Tibial nerve (tissue), 4 donors: ENCODE data around the gene HLA-DPB1. TPM values are rescaled to one million over a fixed set of nuclear protein-coding genes. Genes with fewer than 3 reads are reported as not detected.

Source experiments
- DNase-seq, 2 donors: peaks; one replicate each; pipeline ENCODE4 v3.0.0-alpha.2; 2019; ENCODE audit warnings: low spot score in 2 of 2
- H3K27ac ChIP-seq, 4 donors: fragments of 200-600 bp; sonication (generic) in 3 of 4; one replicate each; pipeline ENCODE4 v1.5.1; 2017 to 2019; ENCODE audit warnings: mild to moderate bottlenecking in 1 of 4
- H3K27me3 ChIP-seq, 2 donors: fragments of 200-600 bp; sonication (generic) in 1 of 2; one replicate each; pipeline versions ENCODE4 v1.5.1 to v1.6.0; 2017 to 2019
- H3K36me3 ChIP-seq, 3 donors: fragments of 200-600 bp; sonication (generic); one replicate each; pipeline ENCODE4 v1.5.1; 2018 to 2019
- H3K4me1 ChIP-seq, 4 donors: fragments of 200-600 bp; sonication (generic) in 3 of 4; one replicate each; pipeline ENCODE4 v1.5.1; 2017 to 2019
- H3K4me3 ChIP-seq, 4 donors: fragments of 200-600 bp; sonication (generic) in 3 of 4; one replicate each; pipeline ENCODE4 v1.5.1; 2017 to 2019; ENCODE audit warnings: mild to moderate bottlenecking in 1 of 4, moderate library complexity in 1 of 4
- H3K9me3 ChIP-seq, 4 donors: fragments of 200-600 bp; sonication (generic) in 3 of 4; one replicate each; pipeline ENCODE4 v1.5.1; 2017 to 2019
- CTCF ChIP-seq, 5 experiments: fragments of 200-600 bp in 3 of 5; fragments of 450-650 bp in 2 of 5; sonication (generic) in 3 of 5; IDR thresholded peaks; one replicate each; pipeline ENCODE4 v1.5.1; 2016 to 2019; ENCODE audit warnings: antibody characterized with exemption in 5 of 5, mild to moderate bottlenecking in 3 of 5, moderate library complexity in 2 of 5
- EP300 ChIP-seq, 2 donors: sonication (generic); formaldehyde crosslinking; IDR thresholded peaks; one replicate each; pipeline ENCODE4 v1.6.1; 2017; ENCODE audit warnings: antibody characterized with exemption in 2 of 2, mild to moderate bottlenecking in 1 of 2
- POLR2A ChIP-seq, 2 donors: fragments of 450-650 bp; IDR thresholded peaks; one replicate each; pipeline ENCODE4 v1.6.1; 2017; ENCODE audit warnings: antibody characterized with exemption in 2 of 2, mild to moderate bottlenecking in 2 of 2, moderate library complexity in 2 of 2
- WGBS, 2 donors: methylation state at CpG; one replicate each; pipeline ENCODE4 v1.1.5; 2018; 5-methylcytosine and 5-hydroxymethylcytosine counted together
- total RNA-seq, 4 donors: library from RNA; depleted of rRNA; stranded (reverse); fragments of >200 nt; gene quantifications; one replicate each; pipeline ENCODE4 v1.1.0, GENCODE V29; 2016

The HLA-DPB1 gene
- total RNA-seq, 4 donors from 2014 or later = 56.5 to 121 (median 76.4) TPM

- TF ChIP-seq POLR2A (IDR thresholded peaks at IDR 0.05) (no peak), EP300 (IDR thresholded peaks at IDR 0.05) (no peak), CTCF (IDR thresholded peaks at IDR 0.05) (no peak)
- no peaks in the 10 kb centered on the region for H3K4me1 ChIP-seq
- no peak overlapping the region for H3K4me3 ChIP-seq
- no peaks in the 10 kb centered on the region for H3K27me3 ChIP-seq
- DNase-seq = no peak
- H3K9me3 ChIP-seq = peaks cover 0 to 8% (median 0%) of the 10 kb centered on the region in 4 donors
- no peak overlapping the region for H3K27ac ChIP-seq
- WGBS, 2 donors = 54 to 62% methylated on average over 4 of the region's 4 CpGs
- no peaks in the 10 kb centered on the region for H3K36me3 ChIP-seq
These were observed 49.2 kb downstream of the HLA-DPB1 start for GRCh38 chr6:33124947-33125346.

- TF ChIP-seq CTCF (IDR thresholded peaks at IDR 0.05) = peak in 4 of 5 experiments; percentile 26 to 54 (median 39)
- no peak for TF ChIP-seq EP300 (IDR thresholded peaks at IDR 0.05)
- no peak for TF ChIP-seq POLR2A (IDR thresholded peaks at IDR 0.05)
- H3K9me3 ChIP-seq = peaks cover 0 to 8% (median 0%) of the 10 kb centered on the region in 4 donors
- H3K4me1 ChIP-seq = no peaks in the 10 kb centered on the region
- H3K36me3 ChIP-seq = no peaks in the 10 kb centered on the region
- no peaks in the 10 kb centered on the region for H3K27me3 ChIP-seq
- no peak overlapping the region for H3K27ac ChIP-seq
- H3K4me3 ChIP-seq = no peak overlapping the region
- WGBS, 2 donors = 51 to 56% methylated on average over 5 of the region's 5 CpGs
- DNase-seq = peak; percentile 44 to 75
These were observed 50.4 kb downstream of the HLA-DPB1 start for GRCh38 chr6:33126101-33126714.

DNA sequence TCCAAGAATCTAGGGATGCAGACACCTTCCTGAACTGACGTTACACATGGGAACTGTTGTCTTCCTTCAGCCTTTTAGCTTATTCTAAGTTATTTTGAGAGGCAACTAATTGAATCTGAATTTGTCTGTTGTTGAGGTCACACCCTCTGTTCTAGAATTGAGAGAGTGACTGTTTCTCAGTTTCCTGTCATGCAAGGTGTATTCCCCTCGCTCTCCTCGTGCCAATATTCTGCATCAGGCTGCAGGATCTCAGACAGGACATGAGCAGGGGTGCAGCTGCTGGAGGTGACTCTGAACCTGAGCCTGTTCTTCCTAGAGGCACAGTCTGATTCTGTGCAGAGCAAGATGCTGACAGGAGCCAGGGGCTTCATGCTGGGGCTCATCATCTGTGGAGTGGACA, 52.5 kb downstream of the HLA-DPB1 start:
- DNase-seq = no peak
- Histone ChIP-seq H3K27me3 (no peaks in the 10 kb centered on the region), H3K36me3 (no peaks in the 10 kb centered on the region), H3K4me1 (no peaks in the 10 kb centered on the region), H3K27ac (no peak overlapping the region), H3K9me3 (peaks cover 0 to 8% (median 0%) of the 10 kb centered on the region in 4 donors), H3K4me3 (no peak overlapping the region)
- no peak for TF ChIP-seq EP300 (IDR thresholded peaks at IDR 0.05)
- no peak for TF ChIP-seq POLR2A (IDR thresholded peaks at IDR 0.05)
- 75 to 79% methylated on average over 3 of the region's 3 CpGs for WGBS, 2 donors

GRCh38 chr6:33132081-33132524, 56.3 kb downstream of the HLA-DPB1 start:
- WGBS, 2 donors = 59 to 63% methylated on average over 8 of the region's 8 CpGs

DNA sequence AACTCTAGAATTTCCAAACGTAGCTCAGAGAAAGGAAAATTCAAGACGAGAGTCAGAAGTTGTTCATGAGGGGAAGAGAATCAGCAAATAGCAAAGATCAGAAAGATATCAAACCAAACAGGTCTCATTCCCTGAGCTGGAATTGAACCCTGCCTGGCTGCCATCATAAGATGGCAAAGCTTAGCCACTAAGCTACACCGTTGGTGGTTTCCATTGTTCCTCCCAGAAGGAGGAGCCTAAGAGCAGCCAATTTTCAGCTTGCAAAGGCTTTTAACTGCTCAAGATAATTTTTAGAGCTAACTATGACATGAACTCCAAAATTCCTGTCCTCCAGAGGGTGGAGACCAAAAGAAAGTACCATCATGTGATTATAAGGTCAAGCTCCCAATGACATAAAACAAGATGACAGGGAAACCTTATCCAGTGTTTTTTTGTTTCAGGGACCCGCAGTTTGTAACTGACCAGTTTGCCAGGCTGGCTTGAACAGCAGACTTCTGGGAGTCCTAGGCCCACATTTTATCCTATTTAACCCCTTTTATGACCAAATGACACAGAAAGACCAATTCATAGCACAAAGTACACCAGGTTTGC, 60.6 kb downstream of the HLA-DPB1 start:
- Histone ChIP-seq H3K27ac (no peak overlapping the region), H3K27me3 (peaks cover 0 to 2% of the 10 kb centered on the region in 2 donors), H3K4me3 (no peak overlapping the region), H3K36me3 (no peaks in the 10 kb centered on the region), H3K9me3 (no peaks in the 10 kb centered on the region), H3K4me1 (no peaks in the 10 kb centered on the region)
- 48 to 49% methylated on average over 4 of the region's 4 CpGs for WGBS, 2 donors
- no peak for DNase-seq
- TF ChIP-seq POLR2A (IDR thresholded peaks at IDR 0.05) (no peak), EP300 (IDR thresholded peaks at IDR 0.05) (no peak), CTCF (IDR thresholded peaks at IDR 0.05) (no peak)

More at GRCh38 chr6:33132081-33132524, 56.3 kb downstream of the HLA-DPB1 start:
- Histone ChIP-seq H3K4me1 (no peaks in the 10 kb centered on the region), H3K27ac (no peak overlapping the region), H3K36me3 (no peaks in the 10 kb centered on the region), H3K4me3 (no peak overlapping the region), H3K9me3 (no peaks in the 10 kb centered on the region), H3K27me3 (no peaks in the 10 kb centered on the region)
- DNase-seq = no peak
- no peak for TF ChIP-seq EP300 (IDR thresholded peaks at IDR 0.05)
- TF ChIP-seq CTCF (IDR thresholded peaks at IDR 0.05) = no peak
- TF ChIP-seq POLR2A (IDR thresholded peaks at IDR 0.05) = no peak

Other genes starting within 250 kb of the HLA-DPB1 start
- gene TAP2, start 237.3 kb upstream of the HLA-DPB1 start, total RNA-seq = 10 to 100 TPM; 14.1 to 21.9 (median 19.8) TPM
- gene PSMB8, start 231.9 kb upstream of the HLA-DPB1 start, total RNA-seq = 10 to 100 TPM; 16.3 to 39.0 (median 28.4) TPM
- gene TAP1, start 222.3 kb upstream of the HLA-DPB1 start, total RNA-seq = 10 to 100 TPM; 27.2 to 45.9 (median 34.4) TPM
- gene PSMB9, start 221.8 kb upstream of the HLA-DPB1 start, total RNA-seq = 10 to 100 TPM; 18.4 to 34.3 (median 20.0) TPM
- 10 to 100 TPM; 15.7 to 85.0 (median 25.5) TPM for gene HLA-DMB, start 135.0 kb upstream of the HLA-DPB1 start, total RNA-seq
- gene HLA-DMA, start 122.9 kb upstream of the HLA-DPB1 start, total RNA-seq = 10 to 100 TPM; 28.8 to 85.2 (median 34.9) TPM
- 100 to 1,000 TPM; 130 to 150 (median 136) TPM for gene BRD2, start 107.4 kb upstream of the HLA-DPB1 start, total RNA-seq
- 10 to 100 TPM in 1 of 4 donors, 1 to 10 TPM in 3; 3.0 to 17.7 (median 8.4) TPM for gene HLA-DOA, start 66.4 kb upstream of the HLA-DPB1 start, total RNA-seq
- gene HLA-DPA1, start 2.3 kb upstream of the HLA-DPB1 start, total RNA-seq = 100 to 1,000 TPM in 2 of 4 donors, 10 to 100 TPM in 2; 39.8 to 179 (median 109) TPM
- gene COL11A2, start 116.5 kb downstream of the HLA-DPB1 start, total RNA-seq = 1 to 10 TPM; 1.5 to 4.3 (median 2.9) TPM
- 10 to 100 TPM; 34.3 to 64.7 (median 43.9) TPM for gene RXRB, start 124.7 kb downstream of the HLA-DPB1 start, total RNA-seq
- 10 to 100 TPM; 45.4 to 61.3 (median 58.1) TPM for gene SLC39A7, start 124.9 kb downstream of the HLA-DPB1 start, total RNA-seq
- 10 to 100 TPM; 10.0 to 33.9 (median 19.1) TPM for gene HSD17B8, start 128.7 kb downstream of the HLA-DPB1 start, total RNA-seq
- 10 to 100 TPM; 16.1 to 25.2 (median 21.6) TPM for gene RING1, start 132.5 kb downstream of the HLA-DPB1 start, total RNA-seq
- gene VPS52, start 195.9 kb downstream of the HLA-DPB1 start, total RNA-seq = 10 to 100 TPM; 37.7 to 46.5 (median 45.2) TPM
- gene RPS18, start 196.1 kb downstream of the HLA-DPB1 start, total RNA-seq = 1,000 to 10,000 TPM; 2,115 to 2,529 (median 2,306) TPM
- gene B3GALT4, start 201.1 kb downstream of the HLA-DPB1 start, total RNA-seq = 10 to 100 TPM in 3 of 4 donors, 1 to 10 TPM in 1; 7.5 to 30.4 (median 17.7) TPM
- gene WDR46, start 213.2 kb downstream of the HLA-DPB1 start, total RNA-seq = 10 to 100 TPM; 46.5 to 88.4 (median 69.1) TPM
- gene PFDN6, start 213.6 kb downstream of the HLA-DPB1 start, total RNA-seq = 10 to 100 TPM; 12.4 to 48.7 (median 21.0) TPM
- gene RGL2, start 223.0 kb downstream of the HLA-DPB1 start, total RNA-seq = 10 to 100 TPM; 33.1 to 49.8 (median 43.7) TPM
- 10 to 100 TPM; 71.2 to 91.8 (median 89.7) TPM for gene TAPBP, start 238.1 kb downstream of the HLA-DPB1 start, total RNA-seq
- 10 to 100 TPM; 13.8 to 21.6 (median 17.5) TPM for gene ZBTB22, start 241.8 kb downstream of the HLA-DPB1 start, total RNA-seq
- gene DAXX, start 247.0 kb downstream of the HLA-DPB1 start, total RNA-seq = 10 to 100 TPM; 24.9 to 45.4 (median 36.6) TPM